ENCODE data around the gene SLC7A6OS. TPM values are rescaled to one million over a fixed set of nuclear protein-coding genes. Genes with fewer than 3 reads are reported as not detected.

The SLC7A6OS gene
- total RNA-seq, 1 donor from 2014 or later, result 16.8 TPM

DNA sequence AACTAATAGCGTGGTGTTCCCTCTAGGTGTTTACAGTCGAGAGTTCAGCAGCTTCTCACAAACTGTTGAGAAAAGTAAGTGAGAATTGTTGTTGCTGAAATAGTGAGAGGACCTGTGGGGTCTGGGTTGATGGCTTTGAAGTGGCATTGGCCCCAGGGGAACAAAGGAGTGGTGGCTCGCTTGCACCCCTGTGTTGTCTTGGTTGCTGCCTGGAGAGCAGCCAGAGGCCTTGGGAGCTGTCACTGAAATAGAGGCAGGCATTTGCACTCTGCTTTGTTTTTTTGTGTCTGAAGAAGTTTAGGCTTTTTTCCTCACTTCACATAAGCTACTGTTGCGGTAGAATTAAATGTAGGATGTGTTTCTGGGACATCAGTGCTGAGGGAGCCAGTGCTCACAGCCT, 36.9 kb upstream of the SLC7A6OS start:
- no peaks in the 10 kb centered on the region for H3K9me3 ChIP-seq
- H3K4me3 ChIP-seq, result no peak overlapping the region
- no peak for ATAC-seq
- no peak for DNase-seq
- H3K27ac ChIP-seq, result no peak overlapping the region
- intact Hi-C loops (cut with DNase I), result no loop called here
- no peak for TF ChIP-seq CTCF (IDR thresholded peaks at IDR 0.05)
- H3K36me3 ChIP-seq, result peaks cover 93% of the 10 kb centered on the region
- no peaks in the 10 kb centered on the region for H3K27me3 ChIP-seq (ENCODE audit: low read depth)
- no peaks in the 10 kb centered on the region for H3K4me1 ChIP-seq

DNA sequence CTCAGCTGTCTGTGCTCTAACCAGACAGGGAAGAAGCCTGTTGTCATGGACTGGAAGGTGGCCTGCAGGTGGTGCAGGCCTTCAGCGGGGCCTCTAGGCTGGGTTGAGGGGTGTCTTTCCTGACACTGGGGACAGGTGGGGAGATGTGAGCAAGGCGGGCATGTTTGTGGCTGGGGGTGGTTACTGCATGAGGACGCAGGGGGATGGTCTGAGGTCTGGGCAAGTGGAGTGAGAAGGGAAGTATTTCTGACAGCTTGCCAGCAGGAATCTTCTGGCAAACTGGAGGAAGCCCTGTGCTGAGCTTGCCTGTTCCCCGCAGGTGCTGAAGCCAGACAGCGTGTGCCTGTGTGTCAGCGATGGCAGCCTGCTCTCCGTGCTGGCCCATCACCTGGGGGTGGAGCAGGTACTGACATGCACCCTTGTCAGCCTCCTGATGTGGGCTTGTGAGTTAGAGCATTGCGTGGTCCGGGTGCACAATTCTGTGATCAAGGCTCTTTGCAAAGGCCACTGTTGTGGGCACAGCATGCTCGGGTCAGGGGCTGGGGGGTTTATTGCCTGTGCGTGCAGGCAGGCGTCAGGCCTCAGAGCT, 36.2 kb upstream of the SLC7A6OS start:
- Histone ChIP-seq H3K9me3 (no peaks in the 10 kb centered on the region), H3K4me3 (no peak overlapping the region), H3K27ac (no peak overlapping the region), H3K36me3 (peaks cover 93% of the 10 kb centered on the region), H3K27me3 (ENCODE audit: low read depth) (no peaks in the 10 kb centered on the region), H3K4me1 (no peaks in the 10 kb centered on the region)
- no peak for ATAC-seq
- intact Hi-C loops (cut with DNase I), result no loop called here
- no peak for DNase-seq
- TF ChIP-seq CTCF (IDR thresholded peaks at IDR 0.05), result no peak

DNA sequence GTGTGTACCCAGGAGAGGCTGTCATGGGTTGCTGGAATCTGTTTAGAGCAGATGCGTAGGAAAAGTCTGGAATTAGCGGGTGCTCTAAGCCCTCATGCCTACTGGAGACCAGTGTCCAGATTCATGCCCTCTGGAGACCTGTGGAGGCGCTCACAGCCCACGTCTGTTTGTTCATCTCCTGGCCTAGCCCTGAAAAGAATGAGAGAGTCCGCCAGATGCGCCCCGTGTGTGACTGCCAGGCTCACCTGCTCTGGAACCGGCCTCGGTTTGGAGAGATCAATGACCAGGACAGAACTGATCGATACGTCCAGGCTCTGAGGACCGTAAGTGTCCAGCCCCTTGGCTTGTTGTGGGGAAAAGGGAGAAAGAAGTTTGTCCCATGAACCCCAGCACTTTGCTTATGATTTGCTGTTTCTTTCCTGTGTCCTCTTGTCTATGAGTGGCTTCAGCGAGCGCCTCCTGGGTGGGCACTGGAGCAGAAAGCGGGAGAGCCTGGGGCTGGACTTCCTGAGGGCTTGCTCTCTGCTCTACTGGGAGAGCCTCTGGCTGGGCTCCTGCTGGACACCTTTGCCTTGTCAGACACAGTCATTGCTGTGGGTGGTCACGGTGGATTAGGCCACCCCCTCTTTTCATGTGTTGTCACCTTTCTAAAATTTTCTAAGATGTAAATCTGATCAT, 35.4 kb upstream of the SLC7A6OS start:
- H3K4me1 ChIP-seq, result no peaks in the 10 kb centered on the region
- no peak for TF ChIP-seq CTCF (IDR thresholded peaks at IDR 0.05)
- no peak overlapping the region for H3K27ac ChIP-seq
- H3K4me3 ChIP-seq, result no peak overlapping the region
- no peaks in the 10 kb centered on the region for H3K27me3 ChIP-seq (ENCODE audit: low read depth)
- H3K36me3 ChIP-seq, result peaks cover 95% of the 10 kb centered on the region
- intact Hi-C loops (cut with DNase I), result no loop called here
- H3K9me3 ChIP-seq, result no peaks in the 10 kb centered on the region
- ATAC-seq, result no peak
- DNase-seq, result no peak

DNA sequence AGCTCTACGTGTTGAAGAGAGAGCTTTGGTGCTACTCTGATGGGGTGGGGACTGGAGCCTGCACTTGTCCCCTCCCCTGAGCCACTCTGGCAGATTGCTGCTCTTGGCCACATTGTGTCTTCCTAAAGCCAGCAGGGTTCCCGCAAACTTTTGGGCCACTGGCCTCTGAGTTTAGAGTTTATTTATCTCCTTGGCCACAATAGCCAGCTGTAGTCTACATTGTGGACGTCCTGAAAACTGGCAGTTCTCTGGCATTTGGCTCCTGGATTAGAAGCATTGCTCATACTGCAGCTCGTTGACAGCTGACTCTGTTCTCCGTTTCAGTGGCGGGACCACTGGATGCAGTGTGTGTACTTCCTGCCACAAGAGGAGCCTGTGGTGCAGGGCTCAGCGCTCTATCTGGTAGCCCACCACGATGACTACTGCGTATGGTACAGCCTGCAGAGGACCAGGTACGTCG, 34.6 kb upstream of the SLC7A6OS start:
- intact Hi-C loops (cut with DNase I), result no loop called here
- DNase-seq (no peak), ATAC-seq (no peak)
- H3K9me3 ChIP-seq, result no peaks in the 10 kb centered on the region
- no peak for TF ChIP-seq CTCF (IDR thresholded peaks at IDR 0.05)
- H3K4me1 ChIP-seq, result no peaks in the 10 kb centered on the region
- no peak overlapping the region for H3K27ac ChIP-seq
- H3K4me3 ChIP-seq, result no peak overlapping the region
- H3K27me3 ChIP-seq (ENCODE audit: low read depth), result no peaks in the 10 kb centered on the region
- H3K36me3 ChIP-seq, result peaks cover 95% of the 10 kb centered on the region

GRCh38 chr16:68344252-68344651, 33.5 kb upstream of the SLC7A6OS start:
- Histone ChIP-seq H3K36me3 (peaks cover 95% of the 10 kb centered on the region), H3K27ac (no peak overlapping the region), H3K4me1 (no peaks in the 10 kb centered on the region), H3K9me3 (no peaks in the 10 kb centered on the region), H3K27me3 (ENCODE audit: low read depth) (no peaks in the 10 kb centered on the region), H3K4me3 (no peak overlapping the region)
- DNase-seq, result no peak
- no peak for TF ChIP-seq CTCF (IDR thresholded peaks at IDR 0.05)
- intact Hi-C loops (cut with DNase I), result no loop called here
- ATAC-seq, result no peak
